ENCODE results near the gene FXYD7.
A peak's percentile ranks its signal among the peaks of the same experiment; 100 is the strongest.

FXYD7 gene

GRCh38 chr19:35110974-35111373, 32.1 kb upstream of the FXYD7 start:
- DNase-seq (ENCODE audit: low read depth): no peak
- no peak overlapping the region for H3K4me3 ChIP-seq (ENCODE audit: low read depth, low read length)
- TF ChIP-seq CTCF (conservative IDR thresholded peaks at IDR 0.05; ENCODE audit: low read depth, low read length): no peak

DNA sequence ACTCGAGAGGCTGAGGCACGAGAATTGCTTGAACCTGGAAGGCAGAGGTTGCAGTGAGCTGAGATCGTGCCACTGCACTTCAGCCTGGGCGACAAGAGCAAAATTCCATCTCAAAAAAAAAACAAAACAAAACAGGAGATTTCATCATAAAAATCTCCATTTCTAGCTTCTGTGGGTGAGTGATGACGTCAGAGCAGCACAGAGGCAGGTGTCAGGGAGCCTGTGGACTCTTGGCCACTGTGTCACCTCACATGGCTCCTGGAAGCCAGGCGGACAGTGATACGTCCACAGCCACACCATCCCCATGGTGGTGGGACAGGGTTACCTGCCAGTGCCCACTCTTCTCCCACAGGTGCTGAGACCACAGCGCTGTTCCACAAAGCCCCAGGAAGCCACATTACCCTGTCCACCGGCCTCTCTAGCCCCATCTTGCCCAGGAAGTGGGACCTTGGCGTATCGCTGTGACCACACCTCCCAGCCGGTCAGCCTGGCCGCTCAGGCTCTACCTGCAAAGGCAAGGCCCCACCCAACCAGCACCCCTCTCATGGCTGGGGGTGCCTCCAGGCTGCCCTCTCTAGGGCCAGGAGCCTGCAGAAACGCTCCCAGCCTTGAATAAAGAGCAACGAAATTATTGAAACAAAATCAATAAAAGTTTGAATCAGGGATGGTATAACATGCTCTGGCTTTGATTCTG, 29.9 kb upstream of the FXYD7 start:
- H3K4me3 ChIP-seq (ENCODE audit: low read depth, low read length): no peak overlapping the region
- no peak for DNase-seq (ENCODE audit: low read depth)
- no peak for TF ChIP-seq CTCF (conservative IDR thresholded peaks at IDR 0.05; ENCODE audit: low read depth, low read length)

- DNase-seq (ENCODE audit: low read depth): peak; percentile 54
- no peak overlapping the region for H3K4me3 ChIP-seq (ENCODE audit: low read depth, low read length)
- peak; percentile 99 for TF ChIP-seq CTCF (conservative IDR thresholded peaks at IDR 0.05; ENCODE audit: low read depth, low read length)
These were observed 28.5 kb upstream of the FXYD7 start for GRCh38 chr19:35114353-35115176.

DNA sequence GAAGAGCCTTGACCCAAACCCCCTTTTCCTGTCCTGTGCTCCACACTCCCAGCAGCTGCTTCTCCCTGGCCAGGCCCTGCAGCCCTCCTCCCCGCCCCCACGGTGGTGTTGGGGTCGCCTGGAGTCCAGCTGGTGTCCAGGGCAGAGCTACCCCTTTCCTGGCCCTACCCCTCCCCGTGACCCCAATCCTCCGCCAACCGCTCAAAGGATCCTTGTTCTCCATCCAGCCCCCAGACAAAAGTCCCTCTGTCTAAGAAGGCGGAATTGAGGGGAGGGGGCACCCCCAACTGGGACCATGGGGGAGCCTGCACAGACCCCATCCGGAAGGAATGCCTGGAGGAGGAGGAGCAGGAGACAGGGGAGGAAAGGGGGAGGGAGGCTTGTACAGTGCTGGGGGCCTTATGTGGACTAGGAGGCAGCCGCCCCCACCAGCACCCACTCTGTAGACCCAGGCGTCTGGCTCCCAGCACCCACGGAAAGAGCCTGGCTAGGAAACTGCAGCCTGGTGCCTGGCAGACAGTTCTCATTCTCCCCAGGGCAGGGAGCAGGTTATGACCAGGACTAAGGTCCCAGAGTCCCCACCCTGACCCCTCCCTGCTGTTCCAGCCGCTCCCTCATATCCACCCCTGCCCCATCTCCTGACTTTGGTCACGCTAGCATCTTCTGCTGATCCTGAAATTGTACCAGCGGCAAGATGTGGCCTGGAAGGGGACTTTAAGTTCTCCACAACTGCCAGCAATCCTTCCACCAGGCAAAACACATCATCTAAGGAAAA, 27.7 kb upstream of the FXYD7 start, which contains the start of gene FXYD3:
Gene FXYD3 (plus strand): TSS at position 647 of the 775 bp plus-strand sequence. CDS start 3,554 bp downstream, outside the sequence.
- no peak within 1 kb of the TSS for H3K4me3 ChIP-seq (ENCODE audit: low read depth, low read length)
- no peak for DNase-seq (ENCODE audit: low read depth)
- TF ChIP-seq CTCF (conservative IDR thresholded peaks at IDR 0.05; ENCODE audit: low read depth, low read length): no peak

- no peak for DNase-seq (ENCODE audit: low read depth)
- TF ChIP-seq CTCF (conservative IDR thresholded peaks at IDR 0.05; ENCODE audit: low read depth, low read length): no peak
- no peak overlapping the region for H3K4me3 ChIP-seq (ENCODE audit: low read depth, low read length)
These were observed 26.8 kb upstream of the FXYD7 start for GRCh38 chr19:35116072-35116801.

- no peak overlapping the region for H3K4me3 ChIP-seq (ENCODE audit: low read depth, low read length)
- no peak for TF ChIP-seq CTCF (conservative IDR thresholded peaks at IDR 0.05; ENCODE audit: low read depth, low read length)
These were observed 25.9 kb upstream of the FXYD7 start for GRCh38 chr19:35117116-35117515.

More at GRCh38 chr19:35117116-35117515, 25.9 kb upstream of the FXYD7 start:
- no peak for DNase-seq (ENCODE audit: low read depth)
